Measurements from ENCODE around the gene SLC12A6. TPM values are rescaled to one million over a fixed set of nuclear protein-coding genes. Genes with fewer than 3 reads are reported as not detected.
"Not testable (repeated sequence)": the region's sequence is repeated elsewhere in the genome, so short reads cannot be mapped to it uniquely, and the experiment has no call there.

Gene SLC12A6
- total RNA-seq, result 17.9 and 18.3 TPM in 2 replicates
- polyA plus RNA-seq (2012), result 12.9 TPM

GRCh38 chr15:34337557-34338306 is at the start of gene SLC12A6:
Gene SLC12A6, minus strand, starts transcription at chr15:34337781. Its CDS starts 1,101 bp downstream, at chr15:34336680.
- peak; percentile 91 for DNase-seq (ENCODE audit: low read depth)

- DNase-seq (ENCODE audit: low read depth), result not testable (repeated sequence)
These were observed 44.4 kb upstream of the SLC12A6 start for GRCh38 chr15:34381829-34382521.

GRCh38 chr15:34380491-34380890 is 42.9 kb upstream of the SLC12A6 start:
- not testable (repeated sequence) for DNase-seq (ENCODE audit: low read depth)

- no peak for DNase-seq (ENCODE audit: low read depth)
These were observed 39.3 kb upstream of the SLC12A6 start for GRCh38 chr15:34376856-34377255.

- DNase-seq (ENCODE audit: low read depth), result not testable (repeated sequence)
These were observed 38.0 kb upstream of the SLC12A6 start for GRCh38 chr15:34375541-34375940.

GRCh38 chr15:34374816-34375215 is 37.2 kb upstream of the SLC12A6 start:
- DNase-seq (ENCODE audit: low read depth), result no peak

GRCh38 chr15:34373951-34374350 is 36.4 kb upstream of the SLC12A6 start:
- no peak for DNase-seq (ENCODE audit: low read depth)

GRCh38 chr15:34370643-34371042 is 33.1 kb upstream of the SLC12A6 start:
- DNase-seq (ENCODE audit: low read depth), result no peak

GRCh38 chr15:34370129-34370528 is 32.5 kb upstream of the SLC12A6 start:
- DNase-seq (ENCODE audit: low read depth), result no peak

- DNase-seq (ENCODE audit: low read depth), result peak; percentile 91
These were observed 29.8 kb upstream of the SLC12A6 start, which contains the start of gene LPCAT4 for GRCh38 chr15:34367101-34368081. Gene LPCAT4, minus strand, starts transcription at chr15:34367196. Its CDS starts 96 bp downstream, at chr15:34367100.

GRCh38 chr15:34366271-34367065 is 28.9 kb upstream of the SLC12A6 start:
- peak; percentile 57 for DNase-seq (ENCODE audit: low read depth)

GRCh38 chr15:34365836-34366235 is 28.3 kb upstream of the SLC12A6 start:
- DNase-seq (ENCODE audit: low read depth), result peak; percentile 10

- DNase-seq (ENCODE audit: low read depth), result no peak
These were observed 27.7 kb upstream of the SLC12A6 start for GRCh38 chr15:34365091-34365825.

- no peak for DNase-seq (ENCODE audit: low read depth)
These were observed 26.5 kb upstream of the SLC12A6 start for GRCh38 chr15:34364041-34364440.

GRCh38 chr15:34362047-34362773 is 24.6 kb upstream of the SLC12A6 start:
- DNase-seq (ENCODE audit: low read depth), result peak; percentile 74

GRCh38 chr15:34361278-34361677 is 23.7 kb upstream of the SLC12A6 start:
- DNase-seq (ENCODE audit: low read depth), result no peak

GRCh38 chr15:34360298-34360697 is 22.7 kb upstream of the SLC12A6 start:
- peak; percentile 63 for DNase-seq (ENCODE audit: low read depth)

- peak; percentile 89 for DNase-seq (ENCODE audit: low read depth)
These were observed 21.8 kb upstream of the SLC12A6 start for GRCh38 chr15:34359416-34359815.

GRCh38 chr15:34358948-34359347 is 21.4 kb upstream of the SLC12A6 start:
- no peak for DNase-seq (ENCODE audit: low read depth)
